Activated naive CD4-positive, alpha-beta T cell treated with anti-CD3 and anti-CD28 coated beads, Interleukin-2, amount 50 U/mL, for 72 hours (primary cell): ENCODE results near the gene RAF1. TPM values are rescaled to one million over a fixed set of nuclear protein-coding genes. Genes with fewer than 3 reads are reported as not detected.
"Not testable (repeated sequence)": the region's sequence is repeated elsewhere in the genome, so short reads cannot be mapped to it uniquely, and the experiment has no call there.

Source experiments
- ATAC-seq, 2 donors: fragments of 150-1000 bp; cut with Tn5 transposase; 2 replicates each; pipeline ENCODE4 v1.10.0; 2021; ENCODE audit warnings: mild to moderate bottlenecking in 2 of 2, moderate library complexity in 2 of 2
- DNase-seq, 2 donors: peaks; one replicate each; pipeline ENCODE4 v3.0.0; 2021 to 2022; ENCODE audit warnings: low spot score in 2 of 2
- H3K27ac Mint-ChIP-seq, 2 donors: one replicate each; pipeline ENCODE4 v1.8.0; 2022; ENCODE audit warnings: mild to moderate bottlenecking in 2 of 2, mixed read lengths in 2 of 2
- H3K36me3 Mint-ChIP-seq, 2 donors: one replicate each; pipeline ENCODE4 v1.8.0; 2022; ENCODE audit warnings: mixed read lengths in 2 of 2
- H3K9me3 Mint-ChIP-seq, 2 donors: one replicate each; pipeline ENCODE4 v1.8.0; 2022; ENCODE audit warnings: mixed read lengths in 2 of 2
- total RNA-seq, 2 donors: library from RNA; stranded (reverse); gene quantifications; one replicate each; pipeline ENCODE4 v1.2.3, GENCODE V29; 2022

Gene RAF1
- total RNA-seq, 2 donors from 2014 or later = 75.9 to 97.0 TPM

GRCh38 chr3:12628813-12629212 lies 35.1 kb downstream of the RAF1 start:
- no peaks in the 10 kb centered on the region for H3K36me3 Mint-ChIP-seq
- no peak for DNase-seq
- ATAC-seq = no peak
- no peaks in the 10 kb centered on the region for H3K9me3 Mint-ChIP-seq
- H3K27ac Mint-ChIP-seq = no peak overlapping the region

DNA sequence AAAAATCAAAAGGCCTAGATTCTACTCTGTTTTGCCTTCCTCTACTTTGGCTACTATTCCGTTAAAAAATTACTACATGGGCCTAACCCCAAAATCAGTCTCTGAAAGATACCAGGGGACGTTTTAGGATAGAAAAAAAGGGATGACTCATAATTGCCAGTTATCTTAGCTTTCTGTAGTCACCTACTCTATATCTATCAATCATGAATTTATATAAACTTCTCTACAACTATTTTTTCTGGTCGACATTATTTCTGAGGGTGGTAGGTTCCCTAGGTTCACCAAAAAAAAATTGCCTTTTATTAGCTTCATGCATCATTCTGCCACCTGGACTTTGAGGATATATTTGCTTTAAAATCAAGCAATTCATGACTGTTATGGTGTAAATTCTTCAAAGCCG lies 36.5 kb downstream of the RAF1 start:
- Mint-ChIP-seq H3K27ac (peak overlapping the region in 1 of 2 donors; percentile 94), H3K36me3 (no peaks in the 10 kb centered on the region), H3K9me3 (no peaks in the 10 kb centered on the region)
- DNase-seq (no peak), ATAC-seq (peak in 1 of 2 donors; percentile 40)

- H3K27ac Mint-ChIP-seq = not testable (repeated sequence)
These were observed 39.0 kb downstream of the RAF1 start for GRCh38 chr3:12624964-12625363.

GRCh38 chr3:12624056-12624455 lies 39.9 kb downstream of the RAF1 start:
- no peak for ATAC-seq
- no peak for DNase-seq
- no peaks in the 10 kb centered on the region for H3K36me3 Mint-ChIP-seq
- no peak overlapping the region for H3K27ac Mint-ChIP-seq
- H3K9me3 Mint-ChIP-seq = no peaks in the 10 kb centered on the region

More at GRCh38 chr3:12624964-12625363, 39.0 kb downstream of the RAF1 start:
- H3K9me3 Mint-ChIP-seq, DNase-seq, ATAC-seq, H3K36me3 Mint-ChIP-seq: not testable (repeated sequence)

GRCh38 chr3:12622335-12622734 lies 41.6 kb downstream of the RAF1 start:
- no peak overlapping the region for H3K27ac Mint-ChIP-seq
- DNase-seq (no peak), ATAC-seq (no peak)
- peaks cover 0 to 6% of the 10 kb centered on the region in 2 donors for H3K36me3 Mint-ChIP-seq
- no peaks in the 10 kb centered on the region for H3K9me3 Mint-ChIP-seq

- Mint-ChIP-seq H3K27ac (peak overlapping the region in 1 of 2 donors; percentile 32), H3K36me3 (peaks cover 7 to 12% of the 10 kb centered on the region in 2 donors), H3K9me3 (no peaks in the 10 kb centered on the region)
- ATAC-seq (no peak), DNase-seq (no peak)
These were observed 43.2 kb downstream of the RAF1 start for GRCh38 chr3:12620729-12621128.

GRCh38 chr3:12620305-12620704 lies 43.6 kb downstream of the RAF1 start:
- no peak for DNase-seq
- no peak for ATAC-seq
- H3K9me3 Mint-ChIP-seq = no peaks in the 10 kb centered on the region
- peak overlapping the region in 1 of 2 donors; percentile 32 for H3K27ac Mint-ChIP-seq
- peaks cover 7 to 12% of the 10 kb centered on the region in 2 donors for H3K36me3 Mint-ChIP-seq

GRCh38 chr3:12618426-12618825 lies 45.5 kb downstream of the RAF1 start:
- Mint-ChIP-seq H3K27ac (no peak overlapping the region), H3K9me3 (no peaks in the 10 kb centered on the region), H3K36me3 (peaks cover 12 to 18% of the 10 kb centered on the region in 2 donors)
- DNase-seq (no peak), ATAC-seq (no peak)

GRCh38 chr3:12615266-12615665 lies 48.7 kb downstream of the RAF1 start:
- peaks cover 12 to 27% of the 10 kb centered on the region in 2 donors for H3K36me3 Mint-ChIP-seq
- H3K9me3 Mint-ChIP-seq = no peaks in the 10 kb centered on the region
- ATAC-seq = peak in 1 of 2 donors; percentile 56
- no peak for DNase-seq
- H3K27ac Mint-ChIP-seq = peak overlapping the region in 1 of 2 donors; percentile 29

- H3K36me3 Mint-ChIP-seq = peaks cover 7 to 32% of the 10 kb centered on the region in 2 donors
- peak overlapping the region in 1 of 2 donors; percentile 22 for H3K27ac Mint-ChIP-seq
These were observed 50.7 kb downstream of the RAF1 start for GRCh38 chr3:12613250-12613649.

DNA sequence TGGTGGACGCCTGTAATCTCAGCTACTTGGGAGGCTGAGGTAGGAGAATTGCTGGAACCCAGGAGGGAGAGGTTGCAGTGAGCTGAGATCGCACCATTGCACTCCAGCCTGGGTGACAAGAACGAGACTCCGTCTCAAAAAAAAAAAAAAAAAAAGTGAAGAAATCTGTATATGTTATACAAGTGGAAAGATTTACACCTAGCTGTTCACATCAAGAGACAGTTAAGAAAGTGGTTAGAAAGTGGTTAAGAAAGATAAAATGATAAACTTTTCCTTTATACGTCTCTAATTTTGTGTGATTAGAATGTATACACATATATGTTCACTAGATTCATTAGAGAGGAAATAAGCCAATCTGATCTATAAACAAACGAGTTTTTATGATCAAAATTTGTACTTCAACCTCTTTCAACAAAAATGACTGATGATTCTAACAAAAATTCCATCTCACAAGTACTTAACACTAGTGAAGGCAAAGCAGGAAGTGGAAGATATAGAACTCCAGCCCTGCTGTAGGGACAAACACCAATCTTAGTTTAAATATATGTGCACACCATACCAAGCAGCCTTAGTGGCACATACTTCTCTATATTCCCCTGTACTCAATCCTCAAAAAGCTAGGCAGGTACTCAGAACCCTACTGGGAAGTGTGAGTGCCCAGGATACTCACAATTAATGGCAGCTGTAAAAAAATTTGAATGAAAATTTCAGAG lies 51.2 kb downstream of the RAF1 start:
- DNase-seq = no peak
- Mint-ChIP-seq H3K27ac (no peak overlapping the region), H3K9me3 (no peaks in the 10 kb centered on the region), H3K36me3 (peaks cover 6 to 32% of the 10 kb centered on the region in 2 donors)
- no peak for ATAC-seq

More at GRCh38 chr3:12613250-12613649, 50.7 kb downstream of the RAF1 start:
- no peak for ATAC-seq
- DNase-seq = no peak
- H3K9me3 Mint-ChIP-seq = no peaks in the 10 kb centered on the region

- Mint-ChIP-seq H3K27ac (no peak overlapping the region), H3K36me3 (peaks cover under 1 to 34% of the 10 kb centered on the region in 2 donors), H3K9me3 (no peaks in the 10 kb centered on the region)
- no peak for ATAC-seq
- DNase-seq = no peak
These were observed 52.8 kb downstream of the RAF1 start for GRCh38 chr3:12611117-12611516.

DNA sequence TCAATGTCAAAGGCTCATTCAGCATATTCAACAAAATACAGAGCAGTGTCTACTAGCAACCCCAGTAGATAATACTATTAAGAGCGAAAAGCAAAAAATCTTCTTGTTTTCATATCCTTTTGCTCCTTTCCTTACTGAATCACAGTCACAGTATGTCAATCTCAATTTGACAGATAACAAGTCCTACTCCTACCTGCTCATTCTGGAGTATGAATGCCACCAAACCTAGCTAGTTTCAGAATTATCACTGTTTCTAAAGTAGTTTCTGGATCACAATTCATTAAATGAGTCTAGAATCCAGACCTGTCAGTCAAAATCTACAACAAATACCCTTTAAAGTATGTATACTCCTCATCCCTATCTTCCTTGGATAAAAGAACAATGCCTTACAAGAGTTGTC lies 55.5 kb downstream of the RAF1 start:
- DNase-seq = no peak
- Mint-ChIP-seq H3K9me3 (no peaks in the 10 kb centered on the region), H3K27ac (peak overlapping the region in 1 of 2 donors; percentile 50), H3K36me3 (peaks cover 0 to 21% of the 10 kb centered on the region in 2 donors)
- peak; percentile 36 to 72 for ATAC-seq

DNA sequence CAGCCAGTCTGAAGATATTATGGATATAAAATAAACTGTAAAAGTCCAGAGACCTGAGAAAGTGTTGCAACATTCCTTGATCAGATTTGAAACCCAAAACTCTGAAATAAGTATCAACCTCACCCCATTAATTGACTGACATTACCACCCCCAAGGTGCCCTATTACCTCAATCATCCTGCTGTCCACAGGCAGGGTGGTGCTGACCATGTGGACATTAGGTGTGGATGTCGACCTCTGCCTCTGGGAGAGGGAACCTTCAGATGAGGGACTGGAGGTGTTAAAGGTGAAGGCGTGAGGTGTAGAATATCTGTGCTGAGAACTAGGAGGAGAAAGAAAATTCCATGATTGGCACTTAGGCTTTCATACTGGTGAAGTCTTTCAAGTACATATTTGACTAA lies 59.9 kb downstream of the RAF1 start:
- no peaks in the 10 kb centered on the region for H3K9me3 Mint-ChIP-seq
- ATAC-seq (no peak), DNase-seq (no peak)
- H3K27ac Mint-ChIP-seq = no peak overlapping the region
- peaks cover 0 to 18% of the 10 kb centered on the region in 2 donors for H3K36me3 Mint-ChIP-seq

DNA sequence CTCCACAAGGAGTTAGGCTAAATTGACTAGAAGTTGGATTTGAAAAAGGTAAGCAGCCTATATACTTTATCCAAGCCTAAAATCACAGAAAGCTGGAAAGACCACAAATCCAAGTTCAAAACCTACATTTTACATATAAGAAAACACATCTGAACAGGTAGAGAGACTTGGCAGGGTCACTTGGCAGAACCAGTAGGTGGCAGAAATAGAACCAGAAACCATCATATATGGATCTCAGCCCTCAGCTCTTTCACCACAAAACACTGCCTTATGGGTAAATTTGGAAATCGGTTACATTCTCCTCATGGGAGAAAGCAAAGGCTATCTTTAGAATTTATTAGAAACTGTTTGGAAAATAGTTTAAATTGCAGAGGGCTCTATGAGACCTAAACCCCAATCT lies 62.8 kb downstream of the RAF1 start:
- Mint-ChIP-seq H3K36me3 (peaks cover 0 to 7% of the 10 kb centered on the region in 2 donors), H3K27ac (no peak overlapping the region), H3K9me3 (no peaks in the 10 kb centered on the region)
- ATAC-seq (no peak), DNase-seq (no peak)

GRCh38 chr3:12598890-12599289 lies 65.0 kb downstream of the RAF1 start:
- ATAC-seq = no peak
- no peaks in the 10 kb centered on the region for H3K9me3 Mint-ChIP-seq
- H3K36me3 Mint-ChIP-seq = peaks cover 0 to 7% of the 10 kb centered on the region in 2 donors
- peak overlapping the region in 1 of 2 donors; percentile 9 for H3K27ac Mint-ChIP-seq
- DNase-seq = no peak

DNA sequence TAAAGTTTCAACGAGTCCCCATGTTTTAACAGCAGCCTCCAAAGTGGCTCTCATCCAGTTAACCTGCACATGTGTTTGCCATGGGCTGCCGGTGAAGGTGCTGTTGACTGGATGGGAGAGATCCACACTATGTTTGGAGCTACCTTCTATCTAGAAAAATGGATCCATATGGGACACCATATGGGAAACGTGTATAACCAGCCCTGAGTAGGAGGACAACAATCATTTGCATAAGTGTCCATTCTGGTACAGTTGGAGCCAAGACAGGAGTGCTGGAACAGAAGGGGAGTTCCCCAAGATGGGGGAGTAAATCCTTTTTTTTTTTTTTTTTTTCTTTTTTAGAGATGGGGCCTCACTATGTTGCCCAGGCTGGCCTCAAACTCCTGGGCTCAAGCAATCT lies 70.4 kb downstream of the RAF1 start:
- ATAC-seq (no peak), DNase-seq (no peak)
- Mint-ChIP-seq H3K36me3 (peaks cover 7 to 10% of the 10 kb centered on the region in 2 donors), H3K27ac (peak overlapping the region; percentile 81 to 94), H3K9me3 (no peaks in the 10 kb centered on the region)
